ENCODE results near the gene TRIM56.

The TRIM56 gene

DNA sequence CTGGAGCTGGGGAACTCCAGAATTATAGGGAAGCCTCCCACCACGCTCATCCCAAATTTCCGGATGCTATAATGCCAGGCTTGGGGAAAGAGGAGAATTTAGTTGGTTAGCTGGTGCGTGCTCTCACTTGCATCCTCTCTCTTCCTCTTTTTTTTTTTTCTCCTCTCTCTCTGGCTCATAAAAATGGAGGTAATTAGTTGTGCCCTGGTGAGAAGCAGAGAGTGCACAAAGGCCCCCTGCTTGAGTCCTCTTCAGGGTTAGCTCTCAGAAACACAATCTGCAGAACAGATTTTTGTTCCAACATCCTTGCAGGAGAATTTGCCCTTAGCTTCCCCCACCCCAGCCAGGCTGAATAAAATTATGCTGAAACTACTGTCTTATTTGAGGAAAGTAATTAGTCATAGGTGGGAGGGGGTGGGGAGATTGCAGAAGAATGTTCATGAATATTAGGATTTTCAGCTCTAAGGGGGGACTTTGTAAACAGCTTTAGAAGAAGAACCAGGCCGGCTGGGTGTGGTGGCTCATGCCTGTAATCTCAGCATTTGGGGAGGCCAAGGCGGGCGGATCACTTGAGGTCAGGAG is 49.2 kb downstream of the TRIM56 start:
- no peak for DNase-seq

DNA sequence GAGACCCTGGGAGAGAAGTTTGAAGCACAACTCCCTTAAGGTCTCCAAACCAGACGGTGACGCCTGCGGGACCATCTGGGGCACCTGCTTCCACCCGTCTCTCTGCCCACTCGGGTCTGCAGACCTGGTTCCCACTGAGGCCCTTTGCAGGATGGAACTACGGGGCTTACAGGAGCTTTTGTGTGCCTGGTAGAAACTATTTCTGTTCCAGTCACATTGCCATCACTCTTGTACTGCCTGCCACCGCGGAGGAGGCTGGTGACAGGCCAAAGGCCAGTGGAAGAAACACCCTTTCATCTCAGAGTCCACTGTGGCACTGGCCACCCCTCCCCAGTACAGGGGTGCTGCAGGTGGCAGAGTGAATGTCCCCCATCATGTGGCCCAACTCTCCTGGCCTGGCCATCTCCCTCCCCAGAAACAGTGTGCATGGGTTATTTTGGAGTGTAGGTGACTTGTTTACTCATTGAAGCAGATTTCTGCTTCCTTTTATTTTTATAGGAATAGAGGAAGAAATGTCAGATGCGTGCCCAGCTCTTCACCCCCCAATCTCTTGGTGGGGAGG is 52.5 kb downstream of the TRIM56 start:
- DNase-seq, result no peak

DNA sequence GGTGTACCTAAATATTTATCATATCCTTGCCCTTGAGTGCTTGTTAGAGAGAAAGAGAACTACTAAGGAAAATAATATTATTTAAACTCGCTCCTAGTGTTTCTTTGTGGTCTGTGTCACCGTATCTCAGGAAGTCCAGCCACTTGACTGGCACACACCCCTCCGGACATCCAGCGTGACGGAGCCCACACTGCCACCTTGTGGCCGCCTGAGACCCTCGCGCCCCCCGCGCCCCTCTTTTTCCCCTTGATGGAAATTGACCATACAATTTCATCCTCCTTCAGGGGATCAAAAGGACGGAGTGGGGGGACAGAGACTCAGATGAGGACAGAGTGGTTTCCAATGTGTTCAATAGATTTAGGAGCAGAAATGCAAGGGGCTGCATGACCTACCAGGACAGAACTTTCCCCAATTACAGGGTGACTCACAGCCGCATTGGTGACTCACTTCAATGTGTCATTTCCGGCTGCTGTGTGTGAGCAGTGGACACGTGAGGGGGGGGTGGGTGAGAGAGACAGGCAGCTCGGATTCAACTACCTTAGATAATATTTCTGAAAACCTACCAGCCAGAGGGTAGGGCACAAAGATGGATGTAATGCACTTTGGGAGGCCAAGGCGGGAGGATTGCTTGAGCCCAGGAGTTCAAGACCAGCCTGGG is 53.1 kb downstream of the TRIM56 start:
- no peak for DNase-seq

DNA sequence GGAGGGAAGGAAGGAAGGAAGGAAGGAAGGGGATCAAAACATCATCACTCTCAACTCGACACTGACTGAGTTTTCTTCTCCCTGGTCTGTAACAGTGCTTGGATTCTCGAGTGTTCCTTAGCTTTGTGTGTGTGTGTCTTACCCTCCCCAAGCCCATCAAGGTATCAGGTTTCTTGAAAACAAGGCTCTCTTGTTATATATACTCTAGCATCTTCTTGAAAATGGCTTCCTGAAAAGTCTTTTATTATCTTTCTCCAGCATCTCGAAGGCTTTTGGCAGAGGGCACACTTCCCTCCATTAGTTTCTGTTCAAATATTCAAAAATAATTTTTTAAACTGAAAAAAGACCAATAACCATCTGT is 55.0 kb downstream of the TRIM56 start:
- no peak for DNase-seq

DNA sequence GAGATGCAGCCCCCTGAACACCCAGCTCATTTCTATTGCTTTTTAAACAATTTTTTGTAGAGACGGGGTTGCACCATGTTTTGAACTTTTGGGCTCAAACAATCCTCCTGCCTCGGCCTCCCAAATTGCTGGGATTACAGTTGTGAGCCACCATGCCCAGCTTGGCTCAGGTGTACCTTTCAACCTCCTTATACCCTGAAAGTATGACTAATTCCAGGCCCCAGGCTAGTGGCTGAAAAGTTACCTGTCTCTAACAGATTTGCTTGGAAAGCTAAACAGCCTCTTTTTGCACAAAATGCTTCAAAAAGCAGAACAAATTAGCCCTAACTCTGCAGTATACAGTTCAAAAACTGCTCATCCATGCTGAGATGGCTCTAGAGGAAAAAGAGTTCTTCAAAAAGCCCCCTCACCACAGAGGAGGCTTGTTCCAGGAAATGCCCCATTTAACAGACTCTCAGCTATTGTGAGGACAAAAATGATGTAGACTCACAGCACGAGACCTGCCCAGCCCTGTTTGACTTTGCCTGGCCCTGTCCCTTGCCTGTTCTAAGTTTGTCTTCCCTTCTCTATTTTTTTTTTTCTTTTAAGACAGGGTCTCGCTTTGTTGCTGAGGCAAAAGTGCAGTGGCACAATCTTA is 55.6 kb downstream of the TRIM56 start:
- no peak for DNase-seq
